Activated CD8-positive, alpha-beta memory T cell treated with anti-CD3 and anti-CD28 coated beads, Interleukin-2, amount 50 U/mL, for 24 hours (primary cell): ENCODE data around the gene MYO3B.

Experiments used
- DNase-seq: peaks from one replicate; pipeline ENCODE4 v3.0.0-alpha.2; 2020; ENCODE audit errors: extremely low read depth

Gene MYO3B

GRCh38 chr2:170300993-170301392 lies 123.0 kb downstream of the MYO3B start:
- no peak for DNase-seq

- DNase-seq: no peak
Observed at GRCh38 chr2:170301626-170302025, 123.7 kb downstream of the MYO3B start.

GRCh38 chr2:170305711-170306110 lies 127.8 kb downstream of the MYO3B start:
- no peak for DNase-seq

- no peak for DNase-seq
Observed at GRCh38 chr2:170306293-170306873, 128.4 kb downstream of the MYO3B start.

GRCh38 chr2:170307052-170307451 lies 129.1 kb downstream of the MYO3B start:
- DNase-seq: no peak

- no peak for DNase-seq
Observed at GRCh38 chr2:170307555-170308351, 129.8 kb downstream of the MYO3B start.

- DNase-seq: no peak
Observed at GRCh38 chr2:170310876-170311502, 133.0 kb downstream of the MYO3B start.

GRCh38 chr2:170313347-170313991 lies 135.5 kb downstream of the MYO3B start:
- no peak for DNase-seq

- DNase-seq: no peak
Observed at GRCh38 chr2:170313992-170314348, 136.0 kb downstream of the MYO3B start.

- no peak for DNase-seq
Observed at GRCh38 chr2:170314744-170315447, 136.9 kb downstream of the MYO3B start.

GRCh38 chr2:170320948-170321347 lies 143.0 kb downstream of the MYO3B start:
- no peak for DNase-seq

- DNase-seq: no peak
Observed at GRCh38 chr2:170321526-170321925, 143.6 kb downstream of the MYO3B start.

- no peak for DNase-seq
Observed at GRCh38 chr2:170322140-170322766, 144.3 kb downstream of the MYO3B start.

GRCh38 chr2:170323743-170324142 lies 145.8 kb downstream of the MYO3B start:
- no peak for DNase-seq

GRCh38 chr2:170324640-170325046 lies 146.7 kb downstream of the MYO3B start:
- no peak for DNase-seq

GRCh38 chr2:170330881-170331280 lies 152.9 kb downstream of the MYO3B start:
- no peak for DNase-seq

GRCh38 chr2:170332676-170333402 lies 154.9 kb downstream of the MYO3B start:
- DNase-seq: no peak

- DNase-seq: no peak
Observed at GRCh38 chr2:170335351-170335750, 157.4 kb downstream of the MYO3B start.

GRCh38 chr2:170336408-170336807 lies 158.5 kb downstream of the MYO3B start:
- DNase-seq: no peak

- DNase-seq: no peak
Observed at GRCh38 chr2:170336916-170337315, 159.0 kb downstream of the MYO3B start.

GRCh38 chr2:170339322-170339721 lies 161.4 kb downstream of the MYO3B start:
- DNase-seq: no peak
